Stimulated activated CD8-positive, alpha-beta memory T cell treated with anti-CD3 and anti-CD28 coated beads, Interleukin-4, amount 100 ng/mL, for 24 hours (primary cell): ENCODE measurements around the gene CDC6.

Source experiments
- DNase-seq: peaks from one replicate; pipeline ENCODE4 v3.0.0-alpha.2; 2020; ENCODE audit warnings: low read depth

The CDC6 gene

GRCh38 chr17:40352237-40352778, 64.6 kb downstream of the CDC6 start:
- no peak for DNase-seq

- DNase-seq: no peak
Observed at GRCh38 chr17:40352779-40353394, 65.2 kb downstream of the CDC6 start.
